Prostate gland (tissue), 2 donors: ENCODE measurements around the gene UBA52.

ENCODE experiments used
- POLR2A ChIP-seq: fragments of 450-650 bp; IDR thresholded peaks from one replicate; pipeline ENCODE4 v1.6.1; 2016; ENCODE audit warnings: antibody characterized with exemption, mild to moderate bottlenecking
- TF ChIP-seq, protein P1 (sequence below), 4 experiments: fragments of 200-600 bp in 2 of 4; fragments of 450-650 bp in 2 of 4; sonication (generic) in 2 of 4; IDR thresholded peaks; 1 replicate in 3 of 4; 2 replicates in 1 of 4; pipeline ENCODE4 v1.5.1; 2016 to 2019; ENCODE audit warnings: antibody characterized with exemption in 4 of 4, mild to moderate bottlenecking in 2 of 4, moderate library complexity in 2 of 4

DNA sequence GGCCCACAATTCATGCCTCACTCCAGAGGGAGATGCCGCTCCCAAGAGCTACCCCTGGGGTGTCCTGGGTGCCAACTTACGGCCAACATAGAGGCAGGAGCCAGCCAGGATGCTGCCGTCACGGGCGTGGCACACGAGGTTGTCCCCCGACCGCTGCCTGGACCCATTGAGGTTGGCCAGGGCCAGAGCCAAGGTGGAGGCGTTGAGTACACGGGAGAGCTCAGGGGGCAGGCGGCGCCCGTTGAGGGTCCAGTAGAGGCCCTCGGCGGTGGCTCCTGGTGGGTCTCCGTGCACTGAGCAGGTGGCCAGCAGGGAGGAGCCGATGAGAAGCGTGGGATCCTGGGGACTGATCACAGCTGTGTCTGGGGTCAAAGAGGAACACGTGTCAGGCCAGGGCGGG, 27.8 kb downstream of the UBA52 start:
- TF ChIP-seq, protein P1, sequence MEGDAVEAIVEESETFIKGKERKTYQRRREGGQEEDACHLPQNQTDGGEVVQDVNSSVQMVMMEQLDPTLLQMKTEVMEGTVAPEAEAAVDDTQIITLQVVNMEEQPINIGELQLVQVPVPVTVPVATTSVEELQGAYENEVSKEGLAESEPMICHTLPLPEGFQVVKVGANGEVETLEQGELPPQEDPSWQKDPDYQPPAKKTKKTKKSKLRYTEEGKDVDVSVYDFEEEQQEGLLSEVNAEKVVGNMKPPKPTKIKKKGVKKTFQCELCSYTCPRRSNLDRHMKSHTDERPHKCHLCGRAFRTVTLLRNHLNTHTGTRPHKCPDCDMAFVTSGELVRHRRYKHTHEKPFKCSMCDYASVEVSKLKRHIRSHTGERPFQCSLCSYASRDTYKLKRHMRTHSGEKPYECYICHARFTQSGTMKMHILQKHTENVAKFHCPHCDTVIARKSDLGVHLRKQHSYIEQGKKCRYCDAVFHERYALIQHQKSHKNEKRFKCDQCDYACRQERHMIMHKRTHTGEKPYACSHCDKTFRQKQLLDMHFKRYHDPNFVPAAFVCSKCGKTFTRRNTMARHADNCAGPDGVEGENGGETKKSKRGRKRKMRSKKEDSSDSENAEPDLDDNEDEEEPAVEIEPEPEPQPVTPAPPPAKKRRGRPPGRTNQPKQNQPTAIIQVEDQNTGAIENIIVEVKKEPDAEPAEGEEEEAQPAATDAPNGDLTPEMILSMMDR (IDR thresholded peaks at IDR 0.05): no peak
- no peak for TF ChIP-seq POLR2A
